ENCODE measurements around the gene GPN3.

GRCh38 chr12:110431957-110432587 is 36.0 kb downstream of the GPN3 start:
- TF ChIP-seq POLR2AphosphoS5 (IDR thresholded peaks at IDR 0.05; ENCODE audit: low read depth, low read length), result no peak
- TF ChIP-seq, protein P1, sequence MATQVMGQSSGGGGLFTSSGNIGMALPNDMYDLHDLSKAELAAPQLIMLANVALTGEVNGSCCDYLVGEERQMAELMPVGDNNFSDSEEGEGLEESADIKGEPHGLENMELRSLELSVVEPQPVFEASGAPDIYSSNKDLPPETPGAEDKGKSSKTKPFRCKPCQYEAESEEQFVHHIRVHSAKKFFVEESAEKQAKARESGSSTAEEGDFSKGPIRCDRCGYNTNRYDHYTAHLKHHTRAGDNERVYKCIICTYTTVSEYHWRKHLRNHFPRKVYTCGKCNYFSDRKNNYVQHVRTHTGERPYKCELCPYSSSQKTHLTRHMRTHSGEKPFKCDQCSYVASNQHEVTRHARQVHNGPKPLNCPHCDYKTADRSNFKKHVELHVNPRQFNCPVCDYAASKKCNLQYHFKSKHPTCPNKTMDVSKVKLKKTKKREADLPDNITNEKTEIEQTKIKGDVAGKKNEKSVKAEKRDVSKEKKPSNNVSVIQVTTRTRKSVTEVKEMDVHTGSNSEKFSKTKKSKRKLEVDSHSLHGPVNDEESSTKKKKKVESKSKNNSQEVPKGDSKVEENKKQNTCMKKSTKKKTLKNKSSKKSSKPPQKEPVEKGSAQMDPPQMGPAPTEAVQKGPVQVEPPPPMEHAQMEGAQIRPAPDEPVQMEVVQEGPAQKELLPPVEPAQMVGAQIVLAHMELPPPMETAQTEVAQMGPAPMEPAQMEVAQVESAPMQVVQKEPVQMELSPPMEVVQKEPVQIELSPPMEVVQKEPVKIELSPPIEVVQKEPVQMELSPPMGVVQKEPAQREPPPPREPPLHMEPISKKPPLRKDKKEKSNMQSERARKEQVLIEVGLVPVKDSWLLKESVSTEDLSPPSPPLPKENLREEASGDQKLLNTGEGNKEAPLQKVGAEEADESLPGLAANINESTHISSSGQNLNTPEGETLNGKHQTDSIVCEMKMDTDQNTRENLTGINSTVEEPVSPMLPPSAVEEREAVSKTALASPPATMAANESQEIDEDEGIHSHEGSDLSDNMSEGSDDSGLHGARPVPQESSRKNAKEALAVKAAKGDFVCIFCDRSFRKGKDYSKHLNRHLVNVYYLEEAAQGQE (IDR thresholded peaks at IDR 0.05; ENCODE audit: insufficient read depth in 1 of 2, low read depth in 2 of 2, low read length in 2 of 2), result no peak
- no peak for TF ChIP-seq TAF1 (IDR thresholded peaks at IDR 0.05; ENCODE audit: borderline replicate concordance, insufficient read depth, low read length)
- no peak for TF ChIP-seq SIN3A (IDR thresholded peaks at IDR 0.05; ENCODE audit: borderline replicate concordance, insufficient read depth, low read length)
- no peak for TF ChIP-seq FOXP2 (optimal IDR thresholded peaks at IDR 0.05; ENCODE audit: borderline replicate concordance, extremely low read depth, extremely low read length, insufficient read depth)
